ENCODE measurements around the gene TNFRSF8.
"Not testable (repeated sequence)": the region's sequence is repeated elsewhere in the genome, so short reads cannot be mapped to it uniquely, and the experiment has no call there.

The TNFRSF8 gene

DNA sequence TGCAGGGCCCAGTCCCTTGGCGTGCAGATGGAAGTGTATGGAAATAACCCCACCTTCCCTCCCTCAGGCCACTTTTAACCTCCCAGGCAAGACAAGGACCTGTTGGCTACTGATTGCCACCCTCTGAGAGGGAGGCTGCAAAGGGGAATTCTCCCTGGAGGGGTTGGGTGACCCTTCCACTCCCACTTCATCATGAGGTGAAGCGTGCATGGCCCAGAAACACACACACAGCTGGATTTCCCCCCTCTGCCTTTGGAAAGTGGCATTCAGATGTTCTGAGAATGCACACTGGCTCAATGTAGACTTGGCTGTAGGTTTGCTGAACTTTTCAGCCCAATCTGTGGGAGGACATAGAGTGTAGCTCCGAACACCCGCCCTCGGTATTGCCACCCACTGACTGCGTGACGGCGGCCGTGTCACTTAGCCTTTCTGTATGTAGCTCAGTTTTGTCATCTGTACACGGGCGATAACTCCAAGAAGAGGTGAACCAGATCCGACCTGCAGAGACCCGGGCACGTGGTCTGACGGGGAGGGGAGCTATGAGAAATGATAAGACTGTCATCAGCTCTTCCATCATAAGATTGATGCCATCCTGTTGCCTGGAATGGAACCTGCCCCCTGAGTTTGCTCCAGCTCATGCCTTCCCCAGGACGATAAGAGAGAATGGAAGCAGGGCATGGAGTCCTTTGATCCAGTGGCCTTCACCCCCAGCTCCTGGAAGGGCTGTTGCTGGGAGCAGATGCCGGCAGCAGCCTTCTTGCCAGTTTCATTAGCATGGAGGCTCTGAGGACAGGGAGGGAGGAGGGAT lies 24.5 kb upstream of the TNFRSF8 start:
- no peak for DNase-seq (ENCODE audit: low read depth in 2 of 2)

DNA sequence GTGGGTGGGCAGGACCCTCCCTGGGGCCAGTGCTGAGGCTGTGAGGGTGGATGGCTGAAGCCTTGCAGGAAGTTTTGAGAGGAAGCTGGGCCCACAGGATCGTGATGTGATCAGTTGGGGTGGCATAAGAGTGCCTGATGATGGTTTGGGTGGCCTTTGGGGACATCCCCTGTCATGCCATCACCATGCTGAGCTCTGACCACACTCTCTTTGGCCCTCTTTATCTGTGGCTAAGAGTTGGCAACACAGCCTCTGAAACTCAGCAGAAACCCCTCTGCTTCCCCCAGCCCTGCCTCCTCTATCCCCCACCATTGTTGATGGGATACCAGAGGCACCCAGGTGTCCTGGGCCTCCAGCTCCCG lies 24.0 kb upstream of the TNFRSF8 start:
- DNase-seq (ENCODE audit: low read depth in 2 of 2), result no peak

DNA sequence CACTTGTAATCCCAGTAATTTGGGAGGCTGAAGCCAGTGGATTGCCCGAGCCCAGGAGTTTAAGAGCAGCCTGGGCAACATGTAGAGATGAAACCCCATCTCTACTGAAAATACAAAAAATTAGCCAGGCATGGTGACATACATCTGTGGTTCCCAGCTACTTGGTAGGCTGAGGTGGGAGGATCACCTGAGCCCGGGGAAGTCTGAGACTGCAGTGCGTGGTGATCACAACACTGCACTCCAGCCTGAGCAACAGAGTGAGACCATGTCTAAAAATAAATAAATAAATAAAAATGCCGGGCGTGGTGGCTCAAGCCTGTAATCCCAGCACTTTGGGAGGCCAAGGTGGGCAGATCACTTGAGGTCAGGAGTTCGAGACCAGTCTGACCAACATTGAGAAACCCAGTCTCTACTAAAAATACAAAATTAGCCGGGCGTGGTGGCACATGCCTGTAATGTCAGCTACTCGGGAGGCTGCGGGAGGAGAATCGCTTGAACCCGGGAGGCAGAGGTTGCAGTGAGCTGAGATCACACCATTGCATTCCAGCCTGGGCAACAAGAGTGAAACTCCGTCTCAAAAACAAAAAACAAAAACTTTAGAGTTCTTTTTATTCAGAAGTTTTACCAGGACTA lies 23.2 kb upstream of the TNFRSF8 start:
- DNase-seq (ENCODE audit: low read depth in 2 of 2), result not testable (repeated sequence)

DNA sequence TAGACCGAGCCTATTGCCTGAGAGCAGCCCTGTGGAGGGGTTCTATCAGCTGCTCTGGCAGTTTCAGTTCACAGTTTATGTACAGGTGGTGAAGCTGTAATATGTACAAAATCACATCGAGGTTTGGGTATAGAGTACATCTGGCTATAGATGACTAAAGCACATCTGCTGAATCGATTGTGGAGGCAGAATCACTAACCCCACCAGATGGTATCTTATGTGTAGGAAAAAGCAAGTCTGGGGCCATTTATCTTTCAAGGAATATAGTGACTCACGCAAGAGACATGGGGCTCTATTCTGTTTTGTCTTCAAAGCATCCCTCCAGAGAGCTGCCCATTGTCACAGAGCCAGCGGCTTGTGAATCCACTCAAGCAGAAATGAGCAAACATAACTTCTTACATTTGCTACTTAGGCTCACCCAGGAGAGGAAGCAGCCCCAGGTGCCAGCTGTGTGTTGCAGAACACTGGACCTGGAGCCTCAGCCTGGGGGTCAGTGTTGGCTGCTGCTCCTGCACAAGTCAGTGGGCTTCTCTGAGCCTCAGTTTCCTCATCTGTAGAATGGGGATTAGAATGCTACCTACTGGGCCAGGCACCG lies 22.5 kb upstream of the TNFRSF8 start:
- DNase-seq (ENCODE audit: low read depth in 2 of 2), result no peak

GRCh38 chr1:12044187-12044877 lies 18.8 kb upstream of the TNFRSF8 start:
- not testable (repeated sequence) for DNase-seq (ENCODE audit: low read depth in 2 of 2)

DNA sequence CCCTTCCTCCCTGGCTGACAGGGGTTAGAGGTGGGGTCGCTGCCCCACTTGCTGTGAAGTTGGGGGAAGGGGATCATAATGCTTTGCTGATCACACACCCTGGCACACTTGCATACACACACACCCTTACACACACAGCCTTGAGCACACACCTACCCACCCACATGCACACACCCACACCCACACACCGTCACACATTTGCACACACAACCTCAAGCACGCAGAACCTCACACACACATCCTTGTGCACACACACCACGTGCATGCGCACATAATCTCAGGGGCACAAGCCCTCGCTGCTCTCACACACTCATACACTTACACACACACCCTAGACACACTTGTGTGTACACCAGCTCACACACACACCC lies 16.4 kb upstream of the TNFRSF8 start:
- no peak for DNase-seq (ENCODE audit: low read depth in 2 of 2)

DNA sequence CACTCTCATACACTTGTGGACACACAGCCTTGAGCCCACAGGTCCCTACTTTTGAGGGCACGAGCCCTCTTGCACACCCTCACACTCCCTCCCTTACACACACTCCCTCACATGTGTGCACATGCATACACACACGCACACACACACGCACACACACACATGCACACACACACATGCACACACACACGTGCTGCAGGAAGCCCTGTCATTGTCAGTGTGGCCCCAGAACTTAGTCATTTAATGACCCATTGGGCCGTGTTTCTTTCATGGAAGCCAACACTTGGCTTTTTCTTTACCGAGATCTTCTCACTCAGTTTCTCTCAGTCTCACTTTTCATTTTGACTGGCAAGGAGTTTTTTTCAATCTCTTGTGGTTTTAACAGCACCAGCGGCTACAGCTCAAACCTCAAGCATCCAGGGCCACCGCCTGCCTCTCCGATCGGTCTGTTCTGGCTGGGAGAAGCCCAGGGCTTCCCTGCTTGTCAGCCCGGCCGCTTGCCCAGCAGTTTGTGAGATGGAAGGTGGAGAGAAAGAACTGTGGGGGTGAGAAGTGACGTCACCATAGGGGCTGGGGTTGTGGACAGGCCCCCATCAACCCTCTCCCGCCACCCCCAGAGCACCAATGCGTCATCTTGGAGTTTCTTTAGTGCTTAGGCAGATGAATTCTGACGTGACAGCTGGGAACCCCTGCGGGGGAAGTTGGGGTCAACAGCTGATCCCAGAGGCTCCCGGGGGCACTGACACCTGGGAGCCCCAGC lies 15.8 kb upstream of the TNFRSF8 start:
- DNase-seq (ENCODE audit: low read depth in 2 of 2), result peak in 1 of 2 donors; percentile 54

GRCh38 chr1:12048372-12048771 lies 14.7 kb upstream of the TNFRSF8 start:
- DNase-seq (ENCODE audit: low read depth in 2 of 2), result no peak

GRCh38 chr1:12049616-12050015 lies 13.5 kb upstream of the TNFRSF8 start:
- no peak for DNase-seq (ENCODE audit: low read depth in 2 of 2)

DNA sequence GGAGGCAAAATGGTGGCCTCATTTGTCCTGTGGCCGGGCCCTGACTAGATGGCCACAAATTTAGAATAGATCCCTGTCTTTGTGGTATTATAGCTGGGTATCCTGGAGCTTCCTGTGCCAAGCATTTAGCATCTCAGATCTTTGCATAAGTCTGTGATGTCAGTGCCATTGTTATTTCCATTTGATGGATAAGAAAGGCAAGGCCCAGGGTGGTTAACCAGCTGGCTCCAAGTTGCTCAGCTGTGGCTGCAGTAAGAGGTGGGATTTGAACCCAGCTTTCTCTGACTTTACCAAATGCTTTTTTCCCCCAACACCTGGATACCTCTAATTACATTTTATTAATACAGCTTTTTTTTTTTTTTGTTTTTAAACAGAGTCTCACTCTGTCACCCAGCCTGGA lies 11.7 kb upstream of the TNFRSF8 start:
- DNase-seq (ENCODE audit: low read depth in 2 of 2), result no peak

DNA sequence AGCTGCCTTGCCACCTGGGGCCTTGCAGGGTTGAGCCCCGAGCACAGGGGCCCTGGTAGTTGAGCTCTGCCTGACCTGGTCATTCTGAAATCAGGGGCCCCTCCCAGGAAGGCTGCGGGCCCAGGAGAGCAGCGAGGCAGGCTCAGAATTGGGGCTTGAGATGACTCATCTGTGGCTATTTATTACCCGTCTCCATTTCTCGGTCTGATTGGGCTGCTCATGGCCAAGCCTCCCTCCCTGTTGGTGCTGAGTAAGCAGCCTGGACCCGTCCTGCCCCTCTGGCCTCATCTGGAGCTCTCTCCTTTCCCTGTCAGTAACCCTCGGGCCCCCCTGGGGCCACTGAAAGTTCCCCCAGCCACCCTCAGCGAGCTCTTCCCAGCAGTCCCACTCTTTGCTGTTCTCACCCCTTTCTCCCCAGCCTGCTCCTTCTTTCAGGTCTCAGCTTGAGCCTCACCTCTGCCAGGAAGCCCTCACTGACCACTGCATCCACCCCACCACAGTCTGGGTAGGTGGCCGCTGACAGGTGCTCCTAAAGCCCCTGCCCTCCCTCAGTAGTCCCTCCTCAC lies 11.0 kb upstream of the TNFRSF8 start:
- DNase-seq (ENCODE audit: low read depth in 2 of 2), result no peak

GRCh38 chr1:12052997-12053686 lies 10.0 kb upstream of the TNFRSF8 start:
- no peak for DNase-seq (ENCODE audit: low read depth in 2 of 2)

DNA sequence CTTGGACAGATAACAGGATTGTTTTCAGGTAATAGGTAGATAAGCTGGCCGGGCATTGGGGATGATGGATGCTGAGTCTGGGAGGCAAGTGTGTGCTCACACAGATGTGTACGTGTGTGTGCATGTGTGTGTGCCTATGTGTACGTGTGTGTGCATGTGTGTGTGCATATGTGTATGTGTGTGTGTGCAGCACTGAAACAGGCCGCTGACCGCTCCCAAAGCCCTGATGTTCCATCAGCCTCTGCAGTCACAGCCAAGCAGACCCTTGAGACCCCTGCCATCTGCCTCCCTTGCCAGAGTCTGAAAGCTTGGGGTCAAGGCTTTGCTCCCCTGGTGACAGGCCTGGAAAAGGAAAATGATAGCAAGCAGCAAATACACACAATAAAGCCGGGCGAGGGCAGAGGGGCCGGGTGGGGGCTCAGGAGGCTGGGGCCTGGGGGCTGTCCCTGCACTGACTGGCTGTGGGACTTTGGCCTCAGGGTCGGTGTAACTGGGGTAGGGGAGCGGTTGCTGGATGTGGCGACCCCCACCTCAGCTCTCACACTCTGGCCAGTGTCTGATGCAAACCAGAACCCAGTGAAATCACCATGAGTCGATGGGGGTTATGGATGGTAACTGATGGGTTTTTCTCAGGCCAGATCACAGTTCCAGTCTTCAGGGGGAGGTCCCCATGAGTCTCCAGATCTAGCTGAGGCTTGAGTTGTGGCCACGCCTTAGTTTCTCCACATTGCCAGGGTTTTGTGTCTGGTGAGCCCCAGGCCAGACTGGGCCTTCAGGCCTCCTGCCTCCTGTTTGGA lies 9.2 kb upstream of the TNFRSF8 start:
- no peak for DNase-seq (ENCODE audit: low read depth in 2 of 2)

DNA sequence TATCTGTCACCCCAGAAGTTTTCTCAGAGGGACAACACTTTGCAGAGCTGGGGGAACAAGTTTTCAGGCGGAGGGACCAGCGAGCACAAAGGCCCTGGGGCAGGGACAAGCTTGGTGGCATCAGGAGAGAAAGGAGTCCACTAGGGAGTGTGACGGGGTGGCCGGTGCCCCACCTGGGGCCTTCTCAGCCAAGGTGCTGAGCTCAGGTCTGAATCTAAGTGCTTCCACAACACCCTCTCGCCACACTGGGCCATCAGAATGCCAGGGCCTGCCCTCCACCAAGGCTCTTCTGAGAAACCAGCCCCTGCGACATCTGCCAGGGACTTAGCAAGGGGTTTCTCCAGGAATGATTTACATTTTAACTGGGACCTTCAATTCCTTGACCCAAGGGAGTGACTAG lies 7.8 kb upstream of the TNFRSF8 start:
- DNase-seq (ENCODE audit: low read depth in 2 of 2), result no peak

- no peak for DNase-seq (ENCODE audit: low read depth in 2 of 2)
These were observed 6.7 kb upstream of the TNFRSF8 start for GRCh38 chr1:12056331-12056841.

DNA sequence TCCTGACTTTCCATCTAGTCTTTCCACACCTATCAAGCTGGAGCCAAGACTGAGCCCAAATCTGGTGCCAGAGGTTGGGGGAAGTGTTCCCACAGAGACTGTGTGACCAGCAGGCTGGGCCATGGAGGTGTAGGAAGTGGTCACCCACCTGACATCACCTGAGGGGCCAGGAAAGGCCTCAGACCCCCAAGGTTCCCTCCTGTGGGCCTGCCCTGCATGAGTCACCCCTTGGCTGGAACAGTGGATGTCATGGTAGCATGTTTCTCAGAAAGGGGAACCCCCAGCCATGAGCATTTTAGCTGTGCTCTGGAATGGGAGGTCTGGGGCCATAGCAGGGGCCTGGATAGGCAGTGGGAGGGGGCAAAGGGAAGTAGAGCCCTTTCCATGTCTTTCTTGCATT lies 5.7 kb upstream of the TNFRSF8 start:
- no peak for DNase-seq (ENCODE audit: low read depth in 2 of 2)

DNA sequence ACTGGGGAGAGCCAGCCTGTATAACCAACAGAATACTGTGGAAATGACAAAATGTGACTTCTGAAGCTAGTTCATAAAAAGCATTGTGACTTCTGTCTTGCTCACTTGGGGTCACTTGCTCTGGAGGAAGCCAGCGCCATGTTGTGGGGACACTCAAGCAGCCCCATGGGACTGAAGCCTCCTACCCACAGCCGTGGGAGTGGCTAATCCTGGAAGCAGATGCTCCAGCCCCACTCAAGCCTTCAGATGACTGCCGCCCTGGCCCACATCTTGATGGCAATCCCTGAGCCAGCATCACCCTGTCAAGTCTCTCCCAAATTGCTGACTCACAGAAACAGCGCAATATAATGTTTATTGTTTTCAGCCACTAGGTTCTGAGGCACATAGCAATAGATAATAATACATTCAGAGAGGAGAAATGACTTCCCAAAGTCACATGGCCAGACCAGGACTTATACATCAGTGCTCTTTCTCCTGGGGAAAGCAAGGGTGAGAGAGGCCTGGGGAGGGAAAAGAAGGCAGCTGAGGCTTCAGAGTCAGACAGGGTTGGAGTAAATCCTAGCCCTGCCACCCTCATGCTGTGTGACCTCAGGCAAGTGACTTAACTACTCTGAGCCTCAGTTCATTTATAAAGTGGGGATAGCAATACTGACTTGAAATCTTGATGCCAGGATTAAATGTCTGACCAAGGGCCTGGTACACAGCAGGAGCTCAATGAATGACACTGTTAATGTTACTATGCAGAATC lies 5.0 kb upstream of the TNFRSF8 start:
- no peak for DNase-seq (ENCODE audit: low read depth in 2 of 2)

- DNase-seq (ENCODE audit: low read depth in 2 of 2), result no peak
These were observed 3.9 kb upstream of the TNFRSF8 start for GRCh38 chr1:12059226-12059625.
